ENCODE results near the gene SMYD3.

DNA sequence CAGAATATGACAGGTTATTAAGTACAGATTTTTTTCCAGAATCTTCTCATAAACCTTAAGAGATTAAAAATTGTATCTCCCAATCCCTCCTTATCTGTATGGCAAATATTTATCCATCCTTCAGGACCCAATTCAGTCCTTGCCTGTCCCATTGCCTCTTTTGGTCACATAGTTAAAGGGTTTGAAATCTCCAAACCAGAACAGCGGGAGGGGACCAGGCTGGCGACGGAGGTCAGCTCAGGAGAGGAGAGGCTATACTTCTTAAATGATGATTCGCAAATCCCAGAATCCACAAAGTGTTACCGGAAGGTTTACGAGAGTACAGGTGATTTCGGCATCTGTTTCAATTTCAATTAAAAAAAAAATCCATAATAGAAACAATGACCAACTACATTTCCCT, 572.7 kb downstream of the SMYD3 start:
- TF ChIP-seq, protein P1, sequence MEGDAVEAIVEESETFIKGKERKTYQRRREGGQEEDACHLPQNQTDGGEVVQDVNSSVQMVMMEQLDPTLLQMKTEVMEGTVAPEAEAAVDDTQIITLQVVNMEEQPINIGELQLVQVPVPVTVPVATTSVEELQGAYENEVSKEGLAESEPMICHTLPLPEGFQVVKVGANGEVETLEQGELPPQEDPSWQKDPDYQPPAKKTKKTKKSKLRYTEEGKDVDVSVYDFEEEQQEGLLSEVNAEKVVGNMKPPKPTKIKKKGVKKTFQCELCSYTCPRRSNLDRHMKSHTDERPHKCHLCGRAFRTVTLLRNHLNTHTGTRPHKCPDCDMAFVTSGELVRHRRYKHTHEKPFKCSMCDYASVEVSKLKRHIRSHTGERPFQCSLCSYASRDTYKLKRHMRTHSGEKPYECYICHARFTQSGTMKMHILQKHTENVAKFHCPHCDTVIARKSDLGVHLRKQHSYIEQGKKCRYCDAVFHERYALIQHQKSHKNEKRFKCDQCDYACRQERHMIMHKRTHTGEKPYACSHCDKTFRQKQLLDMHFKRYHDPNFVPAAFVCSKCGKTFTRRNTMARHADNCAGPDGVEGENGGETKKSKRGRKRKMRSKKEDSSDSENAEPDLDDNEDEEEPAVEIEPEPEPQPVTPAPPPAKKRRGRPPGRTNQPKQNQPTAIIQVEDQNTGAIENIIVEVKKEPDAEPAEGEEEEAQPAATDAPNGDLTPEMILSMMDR (IDR thresholded peaks at IDR 0.05; ENCODE audit: poor library complexity): no peak
- no peak for TF ChIP-seq EZH2phosphoT487 (IDR thresholded peaks at IDR 0.05; ENCODE audit: low read depth, severe bottlenecking, unreplicated experiment)

All from hepatocyte (in vitro differentiated cells).